WTC11 (cell line): ENCODE data around the gene AFAP1L1.

ENCODE experiments used
- CBFB ChIP-seq: sonication (generic); formaldehyde crosslinking; IDR thresholded peaks from 2 replicates; pipeline ENCODE4 v1.8.1; 2022; ENCODE audit warnings: mild to moderate bottlenecking, low read depth, missing genetic modification reagents
- CTCF ChIP-seq: fragments of 200-600 bp; IDR thresholded peaks from 2 replicates; pipeline ENCODE4 v1.8.0; 2022; ENCODE audit warnings: antibody characterized with exemption
- FOXK1 ChIP-seq: sonication (generic); formaldehyde crosslinking; IDR thresholded peaks from 2 replicates; pipeline ENCODE4 v1.8.0; 2022; ENCODE audit warnings: mild to moderate bottlenecking, moderate library complexity, missing genetic modification reagents
- JUN ChIP-seq: sonication (generic); formaldehyde crosslinking; IDR thresholded peaks from 2 replicates; pipeline ENCODE4 v1.8.0; 2023; ENCODE audit warnings: mild to moderate bottlenecking, missing genetic modification reagents
- NR2C2 ChIP-seq: sonication (generic); formaldehyde crosslinking; IDR thresholded peaks from 2 replicates; pipeline ENCODE4 v1.8.0; 2022; ENCODE audit warnings: mild to moderate bottlenecking, missing genetic modification reagents
- ZNF423 ChIP-seq: fragments of 250-450 bp; sonication (Bioruptor Pico); IDR thresholded peaks from 2 replicates; pipeline ENCODE4 v2.1.2; 2022; ENCODE audit warnings: mild to moderate bottlenecking, moderate library complexity
- TF ChIP-seq, protein P1 (sequence below): sonication (generic); formaldehyde crosslinking; conservative IDR thresholded peaks from 2 replicates; pipeline ENCODE4 v1.8.1; 2022; ENCODE audit warnings: mild to moderate bottlenecking, missing genetic modification reagents
- TF ChIP-seq, protein P2 (sequence below): sonication (generic); formaldehyde crosslinking; IDR thresholded peaks from 2 replicates; pipeline ENCODE4 v1.8.1; 2023; ENCODE audit warnings: mild to moderate bottlenecking, moderate library complexity, missing genetic modification reagents

DNA sequence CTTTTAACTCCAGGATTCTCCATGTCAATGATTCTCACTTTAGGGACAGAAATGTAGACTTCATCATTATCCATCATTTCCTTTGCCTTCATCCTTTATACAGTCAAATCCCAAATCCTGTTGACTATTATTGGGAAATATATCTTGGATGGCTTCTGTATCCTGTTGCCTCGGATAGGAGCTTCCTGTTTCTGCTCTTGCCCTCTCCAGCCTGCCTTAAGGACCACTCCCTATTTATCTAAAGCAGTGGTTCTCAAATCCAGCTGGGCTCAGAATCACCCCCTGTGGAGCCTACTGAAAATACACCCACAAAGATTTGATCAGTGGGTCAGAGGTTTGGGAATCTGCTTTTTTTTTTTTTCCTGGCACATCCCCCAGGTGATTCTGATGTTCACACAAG, 8.5 kb downstream of the AFAP1L1 start:
- no peak for TF ChIP-seq CTCF
- no peak for TF ChIP-seq JUN (CRISPR knock-in tag)
- no peak for TF ChIP-seq CBFB (CRISPR knock-in tag)
- TF ChIP-seq, protein P1, sequence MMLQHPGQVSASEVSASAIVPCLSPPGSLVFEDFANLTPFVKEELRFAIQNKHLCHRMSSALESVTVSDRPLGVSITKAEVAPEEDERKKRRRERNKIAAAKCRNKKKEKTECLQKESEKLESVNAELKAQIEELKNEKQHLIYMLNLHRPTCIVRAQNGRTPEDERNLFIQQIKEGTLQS (CRISPR knock-in tag): no peak
- TF ChIP-seq NR2C2: no peak
- TF ChIP-seq FOXK1 (CRISPR knock-in tag): no peak
- TF ChIP-seq ZNF423 (CRISPR knock-in tag): no peak
- TF ChIP-seq, protein P2, sequence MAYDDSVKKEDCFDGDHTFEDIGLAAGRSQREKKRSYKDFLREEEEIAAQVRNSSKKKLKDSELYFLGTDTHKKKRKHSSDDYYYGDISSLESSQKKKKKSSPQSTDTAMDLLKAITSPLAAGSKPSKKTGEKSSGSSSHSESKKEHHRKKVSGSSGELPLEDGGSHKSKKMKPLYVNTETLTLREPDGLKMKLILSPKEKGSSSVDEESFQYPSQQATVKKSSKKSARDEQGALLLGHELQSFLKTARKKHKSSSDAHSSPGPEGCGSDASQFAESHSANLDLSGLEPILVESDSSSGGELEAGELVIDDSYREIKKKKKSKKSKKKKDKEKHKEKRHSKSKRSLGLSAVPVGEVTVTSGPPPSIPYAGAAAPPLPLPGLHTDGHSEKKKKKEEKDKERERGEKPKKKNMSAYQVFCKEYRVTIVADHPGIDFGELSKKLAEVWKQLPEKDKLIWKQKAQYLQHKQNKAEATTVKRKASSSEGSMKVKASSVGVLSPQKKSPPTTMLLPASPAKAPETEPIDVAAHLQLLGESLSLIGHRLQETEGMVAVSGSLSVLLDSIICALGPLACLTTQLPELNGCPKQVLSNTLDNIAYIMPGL (CRISPR knock-in tag): no peak
